Liver (tissue), 3 donors: ENCODE results near the gene MYO7A.

Source experiments
- CTCF ChIP-seq: fragments of 150-350 bp; IDR thresholded peaks from 2 replicates; pipeline ENCODE4 v1.5.1; 2017; ENCODE audit warnings: improper control_type of control experiment, low read depth, low read length; ENCODE audit not compliant: missing input control
- FOXA1 ChIP-seq: IDR thresholded peaks from 2 replicates; pipeline ENCODE4 v1.6.1; 2016; ENCODE audit warnings: antibody characterized with exemption
- GABPA ChIP-seq, 2 donors: IDR thresholded peaks in 1 of 2; conservative IDR thresholded peaks in 1 of 2; 2 replicates each; pipeline ENCODE4 v1.6.1; 2016; ENCODE audit warnings: antibody characterized with exemption in 2 of 2, mild to moderate bottlenecking in 1 of 2, moderate library complexity in 1 of 2
- JUND ChIP-seq, 2 donors: IDR thresholded peaks; 2 replicates each; pipeline ENCODE4 v1.6.1; 2016; ENCODE audit warnings: antibody characterized with exemption in 2 of 2
- MAX ChIP-seq: IDR thresholded peaks from 2 replicates; pipeline ENCODE4 v1.6.1; 2016; ENCODE audit warnings: antibody characterized with exemption
- RAD21 ChIP-seq, 2 donors: IDR thresholded peaks; 2 replicates each; pipeline ENCODE4 v1.6.1; 2016; ENCODE audit warnings: antibody characterized with exemption in 2 of 2, mild to moderate bottlenecking in 2 of 2
- REST ChIP-seq: IDR thresholded peaks from 2 replicates; pipeline ENCODE4 v1.6.1; 2016; ENCODE audit warnings: antibody characterized with exemption, mild to moderate bottlenecking
- SP1 ChIP-seq: IDR thresholded peaks from 2 replicates; pipeline ENCODE4 v1.6.1; 2018; ENCODE audit warnings: antibody characterized with exemption, mild to moderate bottlenecking
- TAF1 ChIP-seq: conservative IDR thresholded peaks from 2 replicates; pipeline ENCODE4 v1.6.1; 2016; ENCODE audit warnings: antibody characterized with exemption, mild to moderate bottlenecking
- ZBTB33 ChIP-seq: IDR thresholded peaks from 2 replicates; pipeline ENCODE4 v1.6.1; 2016; ENCODE audit warnings: antibody characterized with exemption
- donor health status: healthy.
- donor health status: healthy.

- no peak for TF ChIP-seq CTCF
- no peak for TF ChIP-seq FOXA1
- no peak for TF ChIP-seq RAD21 (IDR thresholded peaks at IDR 0.05)
- no peak for TF ChIP-seq GABPA (IDR thresholded peaks at IDR 0.05 in 1 of 2, conservative IDR thresholded peaks at IDR 0.05 in 1 of 2)
- TF ChIP-seq REST = no peak
- TF ChIP-seq MAX = no peak
- TF ChIP-seq SP1 = no peak
- TF ChIP-seq JUND (IDR thresholded peaks at IDR 0.05) = no peak
- TF ChIP-seq ZBTB33 = no peak
- TF ChIP-seq TAF1 = no peak
Observed at GRCh38 chr11:77136074-77136473, 8.0 kb downstream of the MYO7A start.
